GM21360 (cell line): ENCODE measurements around the gene TNIP1.
A peak's percentile ranks its signal among the peaks of the same experiment; 100 is the strongest.

ENCODE experiments used
- ATAC-seq: cut with Tn5 transposase; IDR thresholded peaks from one replicate; pipeline ENCODE4 v1.9.1; 2021; ENCODE audit warnings: mild to moderate bottlenecking, moderate library complexity; ENCODE audit not compliant: unreplicated experiment

The TNIP1 gene

GRCh38 chr5:151085517-151086041 lies 4.7 kb upstream of the TNIP1 start:
- ATAC-seq = no peak

GRCh38 chr5:151084363-151084762 lies 3.5 kb upstream of the TNIP1 start:
- no peak for ATAC-seq

GRCh38 chr5:151083081-151083676 lies 2.3 kb upstream of the TNIP1 start:
- ATAC-seq = no peak

GRCh38 chr5:151082282-151082902 lies 1.6 kb upstream of the TNIP1 start:
- no peak for ATAC-seq

- no peak for ATAC-seq
These were observed 822 bp upstream of the TNIP1 start for GRCh38 chr5:151081431-151082281.

- no peak for ATAC-seq
These were observed 809 bp downstream of the TNIP1 start for GRCh38 chr5:151079838-151080612.

- peak; percentile 33 for ATAC-seq
These were observed 2.2 kb downstream of the TNIP1 start for GRCh38 chr5:151078490-151079262.

- ATAC-seq = no peak
These were observed 2.9 kb downstream of the TNIP1 start for GRCh38 chr5:151077967-151078366.

GRCh38 chr5:151077419-151077818 lies 3.4 kb downstream of the TNIP1 start:
- ATAC-seq = no peak

GRCh38 chr5:151076616-151077015 lies 4.2 kb downstream of the TNIP1 start:
- ATAC-seq = no peak

- ATAC-seq = no peak
These were observed 5.0 kb downstream of the TNIP1 start for GRCh38 chr5:151075698-151076331.

GRCh38 chr5:151074557-151074956 lies 6.3 kb downstream of the TNIP1 start:
- ATAC-seq = no peak

- ATAC-seq = no peak
These were observed 7.6 kb downstream of the TNIP1 start for GRCh38 chr5:151073280-151073679.

GRCh38 chr5:151072630-151073025 lies 8.2 kb downstream of the TNIP1 start:
- ATAC-seq = no peak

GRCh38 chr5:151071848-151072629 lies 8.8 kb downstream of the TNIP1 start:
- no peak for ATAC-seq

GRCh38 chr5:151071021-151071420 lies 9.8 kb downstream of the TNIP1 start:
- no peak for ATAC-seq

GRCh38 chr5:151070449-151070848 lies 10.4 kb downstream of the TNIP1 start:
- no peak for ATAC-seq

- peak; percentile 50 for ATAC-seq
These were observed 12.2 kb downstream of the TNIP1 start for GRCh38 chr5:151068433-151069197.
